CD4-positive, alpha-beta T cell treated with Interleukin-6 for 4 hours (primary cell): ENCODE results near the gene RTF2.

Experiments
- DNase-seq: peaks from one replicate; pipeline ENCODE4 v3.0.0-alpha.2; 2020; ENCODE audit warnings: mixed read lengths

RTF2 gene

DNA sequence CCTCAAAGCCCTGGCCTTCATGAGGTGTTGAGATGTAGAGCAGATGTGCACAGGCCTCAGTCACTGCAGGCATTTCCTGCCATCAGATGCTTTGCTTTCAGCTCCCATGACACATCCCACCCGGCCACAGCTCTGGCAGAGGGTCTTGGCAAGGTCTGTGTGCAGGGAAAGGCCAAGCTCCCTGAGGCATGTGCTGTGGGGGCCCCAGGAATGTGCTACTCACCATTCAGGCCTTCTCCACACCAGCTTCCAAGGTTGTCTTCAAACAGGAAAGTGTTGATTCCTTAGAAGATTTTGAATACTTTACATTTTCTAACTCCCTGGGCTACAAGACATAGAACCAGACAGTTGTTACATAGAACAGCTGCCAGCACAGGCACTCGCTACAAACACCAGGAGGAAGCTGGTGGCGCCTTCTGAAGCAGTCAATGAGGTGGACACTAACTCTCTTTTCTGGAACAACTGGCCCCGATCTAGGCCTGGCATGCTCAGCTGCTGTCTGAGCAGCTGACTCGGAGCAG lies 28.6 kb upstream of the RTF2 start:
- DNase-seq, result peak; percentile 37

DNA sequence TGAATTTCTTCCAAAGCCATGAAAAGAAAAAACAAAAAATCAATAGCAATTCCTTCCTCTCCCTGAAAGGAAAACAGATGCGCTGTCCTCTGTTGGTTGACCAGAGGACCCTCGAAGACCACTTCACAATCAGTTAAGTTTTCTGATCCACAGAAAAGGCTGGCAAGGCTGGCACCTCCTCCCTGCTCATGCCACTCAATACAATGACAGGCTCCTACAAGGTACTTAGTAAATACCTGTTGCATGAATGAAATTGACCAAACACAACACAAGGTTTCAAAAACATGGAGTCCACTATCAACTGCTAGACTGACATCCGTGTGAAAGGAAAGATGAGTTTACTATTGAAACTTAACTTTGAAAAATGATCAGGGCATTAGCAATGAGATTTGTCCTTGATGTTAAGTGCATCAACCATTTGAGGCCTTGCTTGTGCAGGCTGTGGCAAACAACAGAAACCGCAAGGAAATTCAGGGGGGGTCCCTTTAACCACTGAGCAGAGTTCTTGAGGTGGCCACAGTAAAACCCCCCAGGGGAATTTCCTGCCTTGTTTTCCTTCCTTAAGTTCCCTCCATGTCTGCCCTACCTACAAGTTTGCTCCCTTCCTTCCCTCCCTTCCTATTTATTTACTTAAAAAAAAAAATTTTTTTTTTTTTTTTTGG lies 27.9 kb upstream of the RTF2 start:
- DNase-seq, result peak; percentile 60

DNA sequence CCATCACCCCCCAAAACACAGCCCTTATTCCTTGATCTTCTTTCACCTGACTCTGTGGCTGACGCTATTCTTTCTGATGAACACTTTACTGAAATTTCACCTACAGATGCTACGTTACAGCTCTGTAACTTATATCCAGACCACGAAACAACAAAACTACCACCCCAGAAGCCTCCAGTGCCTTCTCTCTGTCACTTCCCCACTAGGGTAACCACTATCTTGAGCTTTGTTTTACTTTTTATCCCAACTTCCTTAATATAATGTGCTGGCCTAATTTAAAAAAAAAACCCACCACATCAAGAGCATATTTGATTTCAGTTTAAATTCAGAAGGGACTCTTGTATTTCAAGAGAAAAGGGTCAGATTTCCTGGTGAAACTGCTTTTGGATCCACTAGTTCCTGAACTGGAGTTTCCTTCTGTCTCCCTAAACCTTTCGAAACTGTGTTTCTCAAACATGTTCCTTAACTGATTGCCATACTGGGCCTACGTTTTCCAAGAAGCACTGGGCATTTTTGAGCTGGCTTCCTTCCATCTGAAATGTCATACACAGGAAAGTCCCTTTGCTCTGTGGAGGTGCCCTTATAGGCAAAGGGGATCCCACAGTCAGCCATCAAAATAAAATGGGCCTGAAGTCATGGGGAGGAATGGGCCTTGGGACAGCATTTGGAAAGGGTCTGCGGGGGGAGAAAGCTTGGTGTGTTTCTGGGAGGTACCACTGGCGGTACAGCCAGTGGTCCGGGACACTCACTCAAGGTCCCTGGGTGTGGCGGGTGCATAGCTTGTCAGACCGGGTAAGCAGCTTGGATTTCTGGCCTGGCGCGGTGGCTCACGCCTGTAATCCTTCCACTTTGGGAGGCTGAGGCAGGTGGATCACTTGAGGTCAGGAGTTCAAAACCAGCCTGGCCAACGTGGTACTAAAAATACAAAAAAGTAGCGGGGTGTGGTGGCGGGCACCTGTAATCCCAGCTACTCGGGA lies 25.8 kb upstream of the RTF2 start:
- DNase-seq, result no peak

DNA sequence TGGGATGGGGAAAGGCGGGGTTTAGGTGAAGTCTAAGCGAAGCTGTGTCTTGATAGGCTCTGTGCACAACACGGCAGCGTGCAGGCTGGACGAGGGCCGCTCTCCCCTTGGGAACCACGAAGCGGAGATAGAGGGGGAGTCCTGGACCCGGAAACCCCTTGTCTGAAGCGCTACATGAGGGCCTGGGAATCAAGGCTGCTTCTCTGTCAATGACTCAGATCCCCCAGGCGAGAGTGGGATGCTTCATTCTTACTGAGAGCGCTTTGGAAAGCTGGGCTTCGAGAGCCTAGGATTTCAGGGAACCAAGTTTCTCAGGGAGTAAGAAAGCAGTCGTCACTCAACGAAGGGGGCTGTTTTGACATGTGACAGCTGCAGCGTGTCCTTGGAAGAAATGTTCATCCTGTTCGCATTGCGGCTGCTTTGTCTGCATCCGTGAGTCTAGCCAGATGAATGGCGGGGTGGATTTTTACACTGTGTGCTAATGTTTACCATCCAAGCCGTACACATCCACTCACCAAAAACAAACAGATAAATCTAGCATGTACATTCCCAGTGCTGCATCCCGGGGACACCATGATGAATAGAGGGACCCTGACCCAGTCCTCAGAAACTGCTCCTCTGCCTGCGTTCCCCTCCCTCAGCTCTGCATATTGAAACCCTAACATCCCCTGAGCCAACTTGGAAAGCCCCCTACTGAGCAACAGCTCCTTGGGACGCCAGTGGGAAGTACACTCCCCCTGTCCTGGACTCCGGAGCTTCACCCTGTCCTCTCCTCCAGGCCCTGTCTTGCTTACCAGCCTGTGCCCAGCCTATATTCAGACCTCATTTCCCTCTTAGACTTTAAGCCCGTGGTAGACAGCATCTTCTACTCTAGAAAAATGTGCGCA lies 24.5 kb upstream of the RTF2 start:
- DNase-seq, result no peak

DNA sequence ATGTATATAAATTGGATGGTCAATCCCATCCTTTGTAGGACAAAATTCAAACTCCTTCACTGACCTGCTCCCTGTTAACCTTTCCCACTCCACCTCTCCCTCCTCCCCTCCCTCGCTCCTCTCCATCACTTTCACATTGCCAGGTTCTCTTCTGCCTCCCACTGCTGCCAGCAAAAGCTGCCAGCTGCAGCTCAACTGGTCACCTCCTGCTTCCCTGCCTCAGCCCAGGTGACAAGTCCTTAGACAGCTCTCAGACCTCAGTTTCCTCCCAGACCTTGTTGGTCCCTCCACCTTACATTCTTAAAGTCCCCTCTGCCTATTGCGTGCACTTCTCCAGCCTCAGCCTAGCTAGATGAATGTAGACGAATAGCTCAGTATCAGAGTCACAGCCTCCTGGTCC lies 23.3 kb upstream of the RTF2 start:
- no peak for DNase-seq

DNA sequence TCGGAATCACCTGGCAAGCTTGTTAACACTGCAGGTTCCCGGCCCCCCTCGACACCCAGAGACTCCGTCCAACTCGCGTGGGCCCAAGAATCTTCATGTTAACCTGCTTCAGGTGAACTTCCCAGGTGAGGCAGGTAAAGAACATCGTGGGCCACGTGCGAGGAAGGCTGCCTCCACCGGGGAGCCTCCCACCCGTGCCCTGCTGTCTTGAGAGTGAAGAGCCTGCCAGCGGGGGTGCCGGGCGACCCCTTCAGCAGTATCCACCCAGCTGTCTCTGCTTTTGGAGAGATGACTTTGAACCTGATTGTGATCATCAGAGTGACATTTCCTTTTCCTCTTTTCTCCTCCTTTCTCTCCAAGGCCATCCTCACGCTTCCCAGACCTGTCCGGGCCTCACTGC lies 22.9 kb upstream of the RTF2 start:
- DNase-seq, result no peak

DNA sequence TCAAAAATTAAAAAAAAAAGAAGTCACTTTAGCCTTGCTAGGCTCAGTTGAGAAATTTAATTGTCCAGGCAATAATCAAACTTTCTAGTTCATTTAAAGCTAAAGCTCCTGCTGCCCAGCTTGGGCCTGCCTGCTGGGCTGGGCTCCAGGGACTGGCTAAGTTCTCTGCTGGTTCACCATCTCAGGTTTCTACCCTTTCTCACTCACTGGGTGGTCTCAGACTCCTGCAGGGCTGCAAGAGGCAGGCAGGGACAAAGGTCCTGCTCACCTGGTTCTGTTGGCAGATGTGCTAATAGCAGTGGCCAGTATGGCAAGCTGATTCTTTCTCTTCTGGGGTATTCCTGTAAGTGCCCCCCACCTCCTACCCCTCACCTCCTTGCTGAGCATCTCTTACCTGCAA lies 21.2 kb upstream of the RTF2 start:
- no peak for DNase-seq

DNA sequence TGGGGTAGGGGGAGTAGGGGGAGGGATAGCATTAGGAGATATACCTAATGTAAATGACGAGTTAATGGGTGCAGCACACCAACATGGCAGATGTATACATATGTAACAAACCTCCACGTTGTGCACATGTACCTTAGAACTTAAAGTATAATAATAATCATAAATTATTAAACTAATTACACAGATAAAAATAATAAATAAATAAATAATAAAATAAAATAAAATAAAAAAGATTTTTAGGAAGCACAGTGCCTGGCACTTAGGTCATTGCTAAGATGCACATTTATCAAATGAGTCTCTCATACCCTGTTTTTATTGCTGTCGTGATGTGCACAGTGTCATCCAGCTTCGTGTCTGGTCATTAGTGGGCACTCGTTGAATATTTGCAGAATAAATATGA lies 19.0 kb upstream of the RTF2 start:
- no peak for DNase-seq

DNA sequence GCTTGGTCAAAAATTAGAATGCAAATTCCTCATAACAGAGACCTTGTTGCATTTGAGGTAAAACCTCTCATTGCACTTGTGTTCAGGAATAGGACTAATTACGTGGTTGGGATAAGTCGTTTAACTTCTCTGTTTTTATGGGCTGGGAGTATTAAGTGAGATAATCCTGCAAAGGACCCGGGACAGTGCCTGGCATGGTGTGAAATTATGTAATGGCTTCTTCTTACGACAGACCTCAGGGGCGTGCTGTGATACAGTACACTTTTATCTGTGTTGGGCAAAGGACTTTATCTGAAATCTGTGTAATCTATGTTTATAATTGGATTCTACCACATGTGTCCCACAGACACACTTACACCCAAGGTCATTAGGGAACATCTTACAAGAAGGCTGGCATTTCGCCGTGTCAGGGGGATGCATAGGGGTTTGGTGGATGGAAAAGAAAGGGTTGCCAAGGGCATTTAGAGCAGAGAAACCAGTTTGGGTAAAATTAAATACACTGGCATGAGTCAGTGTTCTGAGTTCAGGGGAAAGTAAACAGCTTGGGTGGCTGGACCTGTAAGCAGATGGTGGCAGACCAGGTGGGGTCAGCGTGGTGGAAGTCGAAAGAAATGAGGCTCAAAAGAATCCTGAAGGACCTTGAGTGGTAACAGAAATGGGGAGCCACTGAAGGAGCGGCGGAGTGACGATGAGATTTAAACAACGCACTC lies 17.2 kb upstream of the RTF2 start:
- DNase-seq, result no peak

DNA sequence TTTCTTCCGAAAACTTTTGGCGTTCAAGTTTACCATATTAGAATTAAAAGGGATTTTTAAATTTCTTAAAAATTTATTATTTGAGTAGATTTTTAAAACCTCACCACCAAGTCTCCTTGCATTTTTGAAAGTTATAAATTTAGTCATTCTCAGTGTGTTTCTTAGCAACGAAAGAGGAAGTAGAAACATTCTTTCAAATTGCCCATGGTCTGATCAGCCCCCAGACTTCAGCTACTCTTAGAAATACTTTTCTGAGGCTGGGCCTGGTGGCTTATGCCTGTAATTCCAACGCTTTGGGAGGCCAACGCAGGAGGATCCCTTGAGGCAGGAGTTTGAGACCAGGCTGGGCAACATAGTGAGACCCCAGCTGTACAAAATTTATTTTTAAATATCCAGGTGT lies 15.1 kb upstream of the RTF2 start:
- DNase-seq, result no peak

DNA sequence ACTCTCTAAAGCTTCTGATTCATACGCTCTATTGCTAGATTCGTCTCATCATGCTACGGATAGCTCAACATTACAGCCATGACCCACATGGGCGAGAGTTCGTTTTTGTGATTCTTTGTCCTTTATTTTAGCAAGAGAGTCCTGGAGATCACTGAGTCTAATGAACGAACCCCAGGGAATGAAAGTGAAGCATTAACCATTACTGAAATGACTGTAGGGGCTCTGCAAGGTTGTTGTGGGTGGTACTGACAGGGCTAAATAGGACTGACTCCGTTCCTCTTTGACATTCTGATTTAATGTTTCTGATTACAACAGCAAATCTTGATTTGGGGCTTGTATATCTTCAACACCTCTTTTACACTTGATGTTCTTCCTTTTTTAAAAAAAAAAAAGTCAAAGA lies 13.7 kb upstream of the RTF2 start:
- no peak for DNase-seq

DNA sequence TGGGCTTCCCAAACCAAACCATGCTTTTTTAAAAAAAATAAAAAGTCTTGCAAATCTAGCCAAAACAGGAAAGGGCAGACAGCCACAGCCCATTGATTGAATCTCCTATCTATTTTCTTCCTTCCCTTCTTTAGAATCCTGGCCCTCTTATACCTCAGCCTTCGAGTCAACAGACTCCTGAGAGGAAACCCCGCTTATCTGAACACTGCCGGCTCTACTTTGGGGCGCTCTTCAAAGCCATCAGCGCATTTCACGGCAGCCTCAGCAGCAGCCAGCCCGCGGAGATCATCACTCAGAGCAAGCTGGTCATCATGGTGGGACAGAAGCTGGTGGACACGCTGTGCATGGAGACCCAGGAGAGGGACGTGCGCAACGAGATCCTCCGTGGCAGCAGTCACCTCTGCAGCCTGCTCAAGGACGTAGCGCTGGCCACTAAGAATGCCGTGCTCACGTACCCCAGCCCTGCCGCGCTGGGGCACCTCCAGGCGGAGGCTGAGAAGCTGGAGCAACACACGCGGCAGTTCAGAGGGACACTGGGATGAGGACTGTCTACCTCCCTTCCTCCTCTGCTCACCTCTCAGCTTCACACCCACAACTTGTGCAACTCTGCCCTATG lies 10.1 kb upstream of the RTF2 start:
- DNase-seq, result no peak

DNA sequence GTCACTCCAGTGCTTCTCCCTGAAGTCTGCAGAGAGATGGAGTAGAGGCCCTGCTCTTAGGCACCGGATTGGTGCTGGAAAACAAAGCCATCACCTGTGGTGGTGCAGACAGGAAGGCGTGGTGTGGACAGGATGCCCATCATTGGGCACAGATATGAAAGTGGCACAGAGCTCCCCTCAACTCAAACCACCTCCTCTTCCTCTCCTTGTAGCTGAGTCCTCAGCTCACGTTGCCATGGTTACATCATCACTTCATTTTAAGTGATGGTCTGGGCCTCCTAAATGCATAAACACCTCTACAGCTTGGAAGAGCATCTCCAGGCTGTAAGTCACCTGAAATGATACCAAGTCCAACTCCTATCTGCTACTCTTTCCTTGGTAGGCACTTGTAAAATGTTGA lies 8.0 kb upstream of the RTF2 start:
- DNase-seq, result peak; percentile 35

DNA sequence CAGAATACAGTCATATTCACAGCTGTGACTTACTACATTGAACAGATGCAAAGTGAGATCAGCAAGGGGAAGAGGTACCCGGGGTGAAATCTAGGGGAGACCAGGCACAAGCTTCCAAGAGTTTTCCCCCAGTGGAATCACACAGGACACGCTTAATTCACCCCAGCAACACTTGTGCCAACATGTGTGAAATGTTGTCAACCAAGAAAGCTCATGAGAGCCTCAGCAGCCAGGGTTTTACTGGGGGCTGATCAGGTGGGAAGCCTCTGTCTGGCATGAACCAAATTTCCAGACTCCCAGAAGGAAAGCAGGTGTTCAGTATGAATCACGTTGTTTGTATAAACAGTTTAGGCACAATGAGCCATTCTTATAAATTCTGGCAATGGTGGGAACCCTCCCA lies 6.9 kb upstream of the RTF2 start:
- DNase-seq, result no peak

DNA sequence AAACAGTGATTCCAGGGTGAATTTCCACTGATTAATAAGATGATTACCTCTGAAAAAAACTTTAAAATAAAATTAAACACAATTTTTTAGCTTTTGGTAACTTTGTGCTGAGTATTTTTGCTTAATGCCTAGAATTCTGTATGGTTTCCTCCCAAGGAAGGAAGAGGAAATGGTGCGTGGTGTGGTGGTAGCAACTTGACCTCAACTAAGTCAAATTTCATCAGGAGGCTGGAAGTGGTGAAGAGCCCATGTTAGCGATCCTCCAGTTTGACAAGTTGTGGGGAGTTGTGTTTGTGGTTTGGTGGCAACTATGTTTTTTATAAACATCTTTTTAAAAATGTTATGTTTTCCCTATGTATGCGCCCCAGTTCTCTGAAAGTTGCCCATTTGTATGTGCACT lies 5.0 kb upstream of the RTF2 start:
- peak; percentile 16 for DNase-seq

DNA sequence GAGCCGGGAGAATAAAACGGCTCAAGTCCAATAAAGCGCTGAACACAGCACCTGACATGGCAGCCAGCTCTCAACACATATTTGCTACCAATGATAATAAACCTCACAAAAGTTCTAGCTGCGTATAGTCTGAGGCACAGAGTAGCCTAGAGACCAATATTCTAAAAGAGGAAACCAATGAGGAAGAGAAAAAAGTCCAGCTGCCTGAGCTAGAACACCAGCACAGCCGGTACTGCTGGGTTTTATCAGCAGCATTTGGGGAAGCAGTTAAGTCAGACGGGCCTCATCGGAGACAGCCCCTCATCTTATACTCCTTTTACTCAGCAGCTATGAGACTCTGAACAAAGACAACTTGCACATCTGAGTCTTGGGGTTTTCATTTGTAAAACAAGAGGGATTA lies 2.4 kb upstream of the RTF2 start:
- DNase-seq, result no peak

DNA sequence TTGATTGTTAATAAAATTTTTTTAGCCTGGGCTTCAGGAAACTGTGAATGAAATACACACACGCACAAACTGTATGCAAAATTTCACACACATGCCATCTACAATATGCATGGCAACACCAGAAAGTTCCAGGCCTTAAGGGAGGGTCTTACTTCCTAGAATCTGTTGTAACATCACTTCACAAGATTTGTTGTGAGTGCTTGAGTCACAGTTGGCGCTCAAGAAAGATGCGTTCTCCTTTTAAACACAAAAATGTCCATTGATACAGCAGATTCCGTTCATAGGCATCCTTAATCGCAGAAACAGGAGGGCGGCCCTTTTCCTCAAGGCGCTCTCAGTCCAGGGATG lies 485 bp upstream of the RTF2 start:
- no peak for DNase-seq

DNA sequence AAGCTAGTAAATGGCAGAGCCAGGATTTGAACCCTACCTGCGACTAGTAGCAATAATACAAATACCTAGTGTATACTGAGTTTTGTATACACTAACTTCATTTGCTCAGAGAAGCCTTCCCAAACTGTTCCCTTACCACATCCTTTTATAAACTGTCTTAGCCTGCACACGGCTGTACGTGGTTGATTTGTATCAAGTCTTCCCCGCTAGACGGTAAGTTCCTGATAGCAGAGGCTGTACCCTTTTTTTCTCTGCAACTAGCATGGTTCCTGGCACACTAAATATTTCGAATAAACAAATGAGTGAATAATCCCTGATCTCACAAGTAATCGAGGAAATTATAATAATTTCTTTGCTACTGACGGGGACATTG lies 636 bp downstream of the RTF2 start:
- DNase-seq, result no peak

DNA sequence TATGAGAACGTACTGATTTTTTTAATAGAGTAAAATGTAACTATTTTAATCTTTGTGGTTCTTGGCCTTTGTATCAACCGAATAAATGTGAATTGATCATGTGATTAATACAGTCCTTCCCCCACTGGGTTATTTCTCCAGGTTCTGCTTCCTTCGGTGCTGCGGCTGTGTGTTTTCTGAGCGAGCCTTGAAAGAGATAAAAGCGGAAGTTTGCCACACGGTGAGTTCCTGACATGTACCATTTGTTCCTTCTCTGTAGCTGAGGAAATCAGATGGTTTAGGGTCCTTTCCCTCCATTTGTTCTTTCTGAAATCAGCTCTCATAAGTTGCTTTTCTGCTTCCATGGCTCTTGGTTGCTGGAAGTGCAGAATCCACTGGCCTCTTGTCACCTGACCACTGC lies 15.5 kb downstream of the RTF2 start:
- DNase-seq, result peak; percentile 41

DNA sequence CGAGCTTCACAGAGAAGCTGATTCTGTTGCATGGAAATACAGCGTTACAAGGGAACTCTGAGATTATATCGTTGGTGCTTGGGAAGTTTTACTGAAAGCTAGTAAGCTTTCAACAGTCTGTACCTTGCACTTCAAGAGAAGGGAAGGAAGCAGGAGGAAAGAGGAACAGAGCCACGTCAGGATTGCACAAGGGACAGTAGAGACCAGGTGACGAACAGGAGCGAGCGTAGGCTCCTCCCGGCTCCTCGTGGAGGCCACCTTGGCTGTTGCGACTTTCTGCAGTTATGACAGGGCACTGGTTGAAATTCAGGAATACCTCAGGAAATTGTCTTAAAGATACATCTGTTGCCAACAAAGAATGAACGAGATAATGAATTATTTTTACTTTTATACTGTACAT lies 18.8 kb downstream of the RTF2 start:
- no peak for DNase-seq

DNA sequence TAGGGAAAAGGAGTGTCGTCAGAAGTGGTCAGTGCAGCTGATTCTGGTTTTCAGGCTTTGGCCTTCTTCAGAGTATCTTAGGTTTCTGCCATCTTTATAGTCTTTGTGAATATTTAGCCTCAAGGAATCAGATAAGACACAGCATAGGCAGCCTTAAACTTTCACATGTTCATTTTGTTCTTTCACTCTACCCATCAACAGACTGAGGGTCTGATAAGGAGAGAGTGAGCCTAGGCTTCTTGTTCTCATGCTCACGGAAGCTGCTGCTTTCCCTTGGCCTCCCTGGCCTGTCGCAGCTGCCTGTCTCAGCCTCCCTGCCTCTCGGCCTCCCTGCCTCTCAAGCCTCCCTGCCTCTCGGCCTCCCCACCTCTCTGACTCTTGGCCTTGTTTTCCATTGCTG lies 20.1 kb downstream of the RTF2 start:
- no peak for DNase-seq

DNA sequence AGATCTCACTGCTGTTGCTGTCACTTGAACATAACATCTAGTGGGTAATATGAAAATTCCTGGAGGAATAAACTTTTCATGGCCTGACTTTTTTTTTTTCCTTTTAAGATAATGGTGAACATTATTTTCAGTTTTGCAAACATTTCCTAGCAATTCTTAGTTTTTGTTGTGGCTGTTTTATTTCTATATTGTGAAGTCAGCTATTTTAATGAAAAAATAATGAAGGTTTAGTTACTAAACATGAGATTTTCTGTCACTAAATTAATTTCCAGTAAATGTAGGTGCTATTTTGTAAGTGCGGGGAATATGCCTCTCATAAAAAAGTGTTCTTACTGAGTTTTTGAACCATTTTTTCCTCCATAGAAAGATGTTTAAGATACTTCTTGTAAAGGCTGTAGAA lies 32.7 kb downstream of the RTF2 start:
- no peak for DNase-seq
